Nephron (organoid): ENCODE measurements around the gene HOXD9.

ENCODE experiments used
- H3K27ac Mint-ChIP-seq, 3 experiments: 2 replicates each; pipeline ENCODE4 v1.8.0; 2020; ENCODE audit warnings: mixed read lengths in 3 of 3, mild to moderate bottlenecking in 2 of 3, moderate library complexity in 1 of 3
- H3K27me3 Mint-ChIP-seq: 2 replicates; pipeline ENCODE4 v1.8.0; 2021; ENCODE audit warnings: low read depth, mild to moderate bottlenecking, moderate library complexity, mixed read lengths
- H3K36me3 Mint-ChIP-seq: 2 replicates; pipeline ENCODE4 v1.8.0; 2020; ENCODE audit warnings: low read depth, mixed read lengths
- H3K4me1 Mint-ChIP-seq: 2 replicates; pipeline ENCODE4 v1.8.0; 2020; ENCODE audit warnings: mixed read lengths
- H3K4me3 Mint-ChIP-seq, 3 experiments: 2 replicates each; pipeline ENCODE4 v1.8.0; 2020; ENCODE audit warnings: mild to moderate bottlenecking in 3 of 3, mixed read lengths in 3 of 3, moderate library complexity in 2 of 3
- H3K9me3 Mint-ChIP-seq: 2 replicates; pipeline ENCODE4 v1.8.0; 2020; ENCODE audit warnings: mixed read lengths
- TF ChIP-seq, protein P1 (sequence below), 3 experiments: fragments of 200-600 bp; sonication (generic); IDR thresholded peaks; one replicate each; pipeline ENCODE4 v1.5.0; 2021; ENCODE audit warnings: antibody characterized with exemption in 3 of 3; ENCODE audit not compliant: unreplicated experiment in 3 of 3

The HOXD9 gene

DNA sequence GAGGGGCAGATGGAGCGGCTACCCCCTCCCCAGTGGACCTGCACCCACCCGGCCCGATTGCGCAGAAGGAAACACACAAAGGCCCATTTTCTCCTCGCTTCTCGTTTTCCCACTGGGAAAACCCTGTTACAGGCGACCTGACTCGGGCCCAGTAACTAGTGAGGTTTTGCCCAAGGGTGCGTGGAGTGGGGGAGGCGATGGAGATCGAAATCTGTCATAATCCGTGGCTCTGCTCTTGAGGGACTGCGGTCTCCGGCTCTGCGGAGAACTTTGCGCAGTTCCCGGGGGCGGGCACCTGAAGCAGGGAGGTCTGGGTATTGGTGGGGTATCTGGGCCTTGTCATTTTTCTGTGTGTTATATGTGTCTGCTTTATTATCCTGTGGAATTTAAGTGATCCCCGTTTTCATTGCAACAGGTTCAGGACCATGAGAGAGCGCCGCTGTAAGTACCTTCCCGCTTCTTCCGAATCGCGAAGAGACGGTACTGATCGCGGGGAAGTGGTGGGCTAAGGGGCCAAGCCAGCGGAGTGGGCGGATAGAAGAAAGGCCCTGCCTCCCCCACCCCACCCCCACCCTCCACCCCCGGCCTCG, 24.8 kb downstream of the HOXD9 start:
- TF ChIP-seq, protein P1, sequence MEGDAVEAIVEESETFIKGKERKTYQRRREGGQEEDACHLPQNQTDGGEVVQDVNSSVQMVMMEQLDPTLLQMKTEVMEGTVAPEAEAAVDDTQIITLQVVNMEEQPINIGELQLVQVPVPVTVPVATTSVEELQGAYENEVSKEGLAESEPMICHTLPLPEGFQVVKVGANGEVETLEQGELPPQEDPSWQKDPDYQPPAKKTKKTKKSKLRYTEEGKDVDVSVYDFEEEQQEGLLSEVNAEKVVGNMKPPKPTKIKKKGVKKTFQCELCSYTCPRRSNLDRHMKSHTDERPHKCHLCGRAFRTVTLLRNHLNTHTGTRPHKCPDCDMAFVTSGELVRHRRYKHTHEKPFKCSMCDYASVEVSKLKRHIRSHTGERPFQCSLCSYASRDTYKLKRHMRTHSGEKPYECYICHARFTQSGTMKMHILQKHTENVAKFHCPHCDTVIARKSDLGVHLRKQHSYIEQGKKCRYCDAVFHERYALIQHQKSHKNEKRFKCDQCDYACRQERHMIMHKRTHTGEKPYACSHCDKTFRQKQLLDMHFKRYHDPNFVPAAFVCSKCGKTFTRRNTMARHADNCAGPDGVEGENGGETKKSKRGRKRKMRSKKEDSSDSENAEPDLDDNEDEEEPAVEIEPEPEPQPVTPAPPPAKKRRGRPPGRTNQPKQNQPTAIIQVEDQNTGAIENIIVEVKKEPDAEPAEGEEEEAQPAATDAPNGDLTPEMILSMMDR (IDR thresholded peaks at IDR 0.05; ENCODE audit: unreplicated experiment in 3 of 3): no peak
- Mint-ChIP-seq H3K36me3 (peaks cover 67% of the 10 kb centered on the region), H3K4me3 (peak overlapping the region; percentile 84 to 96 (median 94)), H3K27ac (peak overlapping the region; percentile 95 to 99 (median 97)), H3K4me1 (peaks cover 84% of the 10 kb centered on the region), H3K9me3 (no peaks in the 10 kb centered on the region), H3K27me3 (no peaks in the 10 kb centered on the region)

DNA sequence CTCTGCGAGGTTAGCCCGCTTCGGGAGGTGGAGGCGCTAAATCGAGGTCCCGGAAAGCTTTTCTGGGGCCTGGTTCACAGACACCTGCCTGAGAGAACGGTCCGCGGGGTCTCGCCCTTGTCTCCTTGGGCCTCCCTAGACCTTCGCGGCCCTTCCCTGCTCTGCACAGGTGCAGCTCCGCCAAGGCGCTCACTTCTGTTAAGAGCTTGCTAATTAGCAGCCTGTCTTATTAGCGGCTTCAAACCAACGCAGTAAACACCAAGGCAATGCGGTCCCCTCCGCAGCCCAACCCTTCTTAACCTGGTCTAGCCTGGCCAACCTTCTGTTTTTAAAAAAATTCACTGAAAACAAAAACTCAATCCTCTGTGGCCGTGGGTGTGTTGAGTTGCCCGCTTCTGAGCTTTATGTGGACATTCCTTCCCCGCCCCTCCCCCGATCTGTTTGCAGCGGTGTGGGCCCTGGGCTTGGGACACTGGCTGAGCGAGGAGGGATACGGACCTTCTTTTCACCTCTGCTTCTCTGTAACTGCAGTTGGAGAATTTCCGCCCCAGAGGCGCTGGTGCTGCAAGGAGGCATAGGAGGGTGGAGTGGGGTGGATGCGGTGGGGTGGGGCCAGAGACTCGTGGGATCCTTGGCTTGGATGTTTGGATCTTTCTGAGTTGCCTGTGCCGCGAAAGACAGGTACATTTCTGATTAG, 25.4 kb downstream of the HOXD9 start:
- no peaks in the 10 kb centered on the region for H3K27me3 Mint-ChIP-seq
- H3K4me1 Mint-ChIP-seq: peaks cover 86% of the 10 kb centered on the region
- H3K27ac Mint-ChIP-seq: peak overlapping the region; percentile 95 to 99 (median 97)
- H3K4me3 Mint-ChIP-seq: peak overlapping the region; percentile 84 to 96 (median 94)
- no peaks in the 10 kb centered on the region for H3K9me3 Mint-ChIP-seq
- TF ChIP-seq, protein P1 (IDR thresholded peaks at IDR 0.05; ENCODE audit: unreplicated experiment in 3 of 3): no peak
- H3K36me3 Mint-ChIP-seq: peaks cover 72% of the 10 kb centered on the region

DNA sequence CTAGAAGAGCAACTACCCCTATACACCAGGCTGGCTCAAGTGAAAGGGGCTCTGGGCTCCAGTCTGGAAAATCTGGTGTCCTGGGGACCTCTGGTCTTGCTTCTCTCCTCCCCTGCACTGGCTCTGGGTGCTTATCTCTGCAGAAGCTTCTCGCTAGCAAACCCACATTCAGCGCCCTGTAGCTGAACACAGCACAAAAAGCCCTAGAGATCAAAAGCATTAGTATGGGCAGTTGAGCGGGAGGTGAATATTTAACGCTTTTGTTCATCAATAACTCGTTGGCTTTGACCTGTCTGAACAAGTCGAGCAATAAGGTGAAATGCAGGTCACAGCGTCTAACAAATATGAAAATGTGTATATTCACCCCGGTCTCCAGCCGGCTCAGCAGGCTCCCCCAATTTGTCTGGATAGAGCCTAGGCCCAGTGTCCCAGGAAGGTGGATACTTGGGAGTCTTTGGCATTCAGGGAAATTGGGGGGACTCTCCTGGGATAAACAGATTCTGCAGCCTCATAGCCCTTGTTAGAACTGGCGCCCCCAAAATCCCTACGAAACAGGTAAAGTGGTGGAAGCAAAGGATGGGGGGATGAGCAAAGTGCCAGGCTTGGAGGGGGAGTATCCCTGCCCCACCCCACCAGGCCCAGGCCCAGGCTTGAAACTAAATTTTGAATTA, 26.4 kb downstream of the HOXD9 start:
- Mint-ChIP-seq H3K27me3 (no peaks in the 10 kb centered on the region), H3K4me3 (peak overlapping the region; percentile 84 to 96 (median 94)), H3K36me3 (peaks cover 80% of the 10 kb centered on the region), H3K9me3 (no peaks in the 10 kb centered on the region), H3K4me1 (peaks cover 81% of the 10 kb centered on the region), H3K27ac (peak overlapping the region; percentile 95 to 99 (median 97))
- TF ChIP-seq, protein P1 (IDR thresholded peaks at IDR 0.05; ENCODE audit: unreplicated experiment in 3 of 3): no peak

DNA sequence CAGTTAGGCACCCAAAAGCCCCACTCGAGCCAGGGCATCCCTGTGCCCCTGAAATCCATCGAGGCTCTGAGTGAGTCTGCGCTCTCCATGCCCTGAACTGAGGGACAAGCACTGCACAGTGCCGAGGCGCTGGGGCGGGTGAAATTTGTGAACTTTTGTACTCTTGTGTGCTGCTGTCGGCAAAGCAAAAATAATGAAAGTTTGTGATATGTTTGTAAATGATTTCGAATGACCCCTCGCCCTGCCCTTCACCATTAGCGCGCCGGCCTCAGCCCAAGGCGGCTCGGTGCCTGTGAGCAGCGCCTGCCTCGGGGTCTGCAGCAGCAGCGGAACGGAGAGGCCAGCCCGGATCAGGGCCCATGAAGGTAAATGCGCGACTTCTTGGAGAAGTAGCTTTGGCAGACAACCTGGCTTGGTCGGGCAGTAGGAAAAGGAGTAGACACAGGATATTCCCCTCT, 27.0 kb downstream of the HOXD9 start:
- Mint-ChIP-seq H3K36me3 (peaks cover 83% of the 10 kb centered on the region), H3K27ac (peak overlapping the region; percentile 95 to 99 (median 97)), H3K4me3 (peak overlapping the region; percentile 84 to 96 (median 94)), H3K9me3 (no peaks in the 10 kb centered on the region), H3K4me1 (peaks cover 81% of the 10 kb centered on the region), H3K27me3 (no peaks in the 10 kb centered on the region)
- TF ChIP-seq, protein P1 (IDR thresholded peaks at IDR 0.05; ENCODE audit: unreplicated experiment in 3 of 3): no peak

DNA sequence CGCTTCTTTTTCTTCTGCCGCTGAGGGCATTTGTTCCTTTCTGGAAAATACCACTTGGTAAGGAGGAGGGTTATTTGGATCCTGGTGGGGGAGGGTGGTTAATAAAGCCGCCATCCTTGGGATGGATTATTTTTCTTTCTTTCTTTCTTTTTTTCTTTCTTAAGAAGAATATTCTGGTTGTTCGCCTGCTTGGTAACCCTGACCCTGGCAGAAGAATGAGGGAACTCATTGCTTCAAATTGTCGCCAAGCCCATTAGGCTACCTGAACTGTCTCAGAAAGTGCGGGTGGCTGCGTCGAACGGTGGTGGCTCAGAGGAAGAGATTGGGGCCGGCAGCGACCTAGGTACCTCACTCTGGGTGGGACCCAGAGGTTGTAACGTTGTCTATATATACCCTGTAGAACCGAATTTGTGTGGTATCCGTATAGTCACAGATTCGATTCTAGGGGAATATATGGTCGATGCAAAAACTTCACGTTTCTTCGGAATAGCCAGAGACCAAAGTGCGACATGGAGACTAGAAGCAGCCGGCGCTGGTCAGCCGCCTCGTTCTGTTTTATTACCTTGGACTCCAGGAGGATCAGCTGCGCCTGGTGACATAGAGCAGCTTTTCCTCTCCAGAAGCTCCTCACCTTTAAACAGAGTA, 27.5 kb downstream of the HOXD9 start:
- TF ChIP-seq, protein P1 (IDR thresholded peaks at IDR 0.05; ENCODE audit: unreplicated experiment in 3 of 3): no peak
- peaks cover 83% of the 10 kb centered on the region for H3K36me3 Mint-ChIP-seq
- H3K9me3 Mint-ChIP-seq: no peaks in the 10 kb centered on the region
- peaks cover 82% of the 10 kb centered on the region for H3K4me1 Mint-ChIP-seq
- peak overlapping the region; percentile 84 to 96 (median 94) for H3K4me3 Mint-ChIP-seq
- no peaks in the 10 kb centered on the region for H3K27me3 Mint-ChIP-seq
- H3K27ac Mint-ChIP-seq: peak overlapping the region; percentile 95 to 99 (median 97)
